Transverse colon (tissue), 4 donors: ENCODE data around the gene KLHL41.
"Not testable (repeated sequence)": the region's sequence is repeated elsewhere in the genome, so short reads cannot be mapped to it uniquely, and the experiment has no call there.

Experiments
- CTCF ChIP-seq, 5 experiments: fragments of 200-600 bp in 3 of 5; fragments of 450-650 bp in 2 of 5; sonication (generic) in 3 of 5; IDR thresholded peaks; 1 replicate in 2 of 5; 2 replicates in 3 of 5; pipeline ENCODE4 v1.5.1; 2016 to 2017; ENCODE audit warnings: antibody characterized with exemption in 5 of 5, inconsistent platforms in 3 of 5, mild to moderate bottlenecking in 2 of 5, moderate library complexity in 1 of 5
- POLR2A ChIP-seq: fragments of 450-650 bp; IDR thresholded peaks from one replicate; pipeline ENCODE4 v1.6.1; 2016; ENCODE audit warnings: antibody characterized with exemption, mild to moderate bottlenecking, moderate library complexity
- POLR2AphosphoS5 ChIP-seq, 3 donors: sonication (generic); formaldehyde crosslinking; IDR thresholded peaks; one replicate each; pipeline ENCODE4 v1.6.1; 2016; ENCODE audit warnings: antibody characterized with exemption in 3 of 3

- not testable (repeated sequence) for TF ChIP-seq CTCF (IDR thresholded peaks at IDR 0.05); POLR2A; POLR2AphosphoS5 (IDR thresholded peaks at IDR 0.05)
Observed at GRCh38 chr2:169516488-169516995, 7.0 kb downstream of the KLHL41 start.
